NCI-H524 treated with DMSO at 0.1 percent for 48 hours (cell line): ENCODE measurements around the gene WRAP73.
"Not testable (repeated sequence)": the region's sequence is repeated elsewhere in the genome, so short reads cannot be mapped to it uniquely, and the experiment has no call there.

Source experiments
- DNase-seq: peaks from one replicate; lab custom pipeline; 2025; lab: John Stamatoyannopoulos, UW

Gene WRAP73

DNA sequence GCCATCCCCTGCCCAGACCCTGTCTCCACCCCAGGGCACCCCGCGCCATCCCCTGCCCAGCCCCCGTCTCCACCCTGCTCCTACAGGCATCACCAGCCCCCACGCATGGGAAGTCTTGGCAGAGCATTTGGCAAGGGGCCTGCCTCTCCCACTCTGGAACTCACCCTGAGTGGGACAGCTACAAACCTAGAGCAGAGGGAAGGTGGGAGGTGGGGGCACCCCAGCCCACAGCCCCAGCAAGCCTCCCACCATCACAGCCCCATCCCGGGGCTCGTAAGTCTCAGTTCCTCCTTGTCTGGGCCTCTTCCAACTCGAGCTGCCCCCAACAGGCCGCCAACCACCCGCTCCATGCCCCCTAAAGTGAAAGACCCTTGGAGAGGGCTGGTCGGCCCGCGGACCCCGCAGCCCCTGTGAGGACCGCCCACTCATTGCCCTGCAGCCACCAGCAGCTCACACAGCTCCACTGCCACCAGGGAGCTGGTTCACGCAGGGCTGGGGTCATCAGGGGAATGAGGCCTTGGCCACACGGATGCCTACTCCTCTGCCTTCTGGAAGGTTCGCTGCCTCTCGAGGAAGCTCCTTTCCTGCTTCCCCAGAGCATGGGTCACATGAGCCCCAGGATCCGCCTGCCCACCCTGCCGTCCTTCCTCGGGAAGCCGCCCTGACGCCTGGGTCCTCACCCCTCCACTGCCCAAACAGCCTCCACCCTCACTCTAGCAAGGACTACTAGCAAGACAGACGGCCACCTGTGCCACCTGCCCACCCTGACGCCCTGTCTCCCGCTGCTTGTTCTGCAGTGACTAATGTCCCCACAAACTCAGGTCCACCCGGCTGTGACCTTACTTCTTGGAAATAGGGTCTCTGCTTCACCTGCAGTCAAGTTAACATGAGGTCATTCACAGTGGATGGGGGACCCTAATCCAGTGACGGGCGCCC is 53.0 kb downstream of the WRAP73 start:
- no peak for DNase-seq

GRCh38 chr1:3595949-3596348 is 54.0 kb downstream of the WRAP73 start:
- no peak for DNase-seq

- no peak for DNase-seq
These were observed 55.1 kb downstream of the WRAP73 start for GRCh38 chr1:3594706-3595377.

GRCh38 chr1:3593745-3594144 is 56.2 kb downstream of the WRAP73 start:
- DNase-seq, result no peak

DNA sequence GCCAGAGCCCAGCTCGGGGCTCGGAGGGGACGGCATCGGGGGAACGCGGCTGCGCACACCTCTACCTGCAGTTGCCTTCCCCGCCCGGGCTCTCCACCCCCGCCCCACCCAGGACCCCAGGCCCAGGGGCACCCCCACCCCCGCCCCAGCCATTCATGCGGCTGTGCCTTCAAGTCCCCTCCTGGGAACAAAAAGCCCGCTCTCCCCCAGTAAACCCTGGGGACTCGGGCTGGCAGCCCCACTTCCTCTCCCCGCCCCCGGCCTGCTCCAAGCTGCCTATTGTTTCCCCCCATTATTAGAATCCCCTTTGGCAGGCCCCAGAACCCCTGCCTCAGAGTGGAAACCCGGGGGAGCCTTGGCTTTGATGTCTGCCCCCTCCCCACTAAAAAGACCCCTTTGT is 56.6 kb downstream of the WRAP73 start:
- no peak for DNase-seq

DNA sequence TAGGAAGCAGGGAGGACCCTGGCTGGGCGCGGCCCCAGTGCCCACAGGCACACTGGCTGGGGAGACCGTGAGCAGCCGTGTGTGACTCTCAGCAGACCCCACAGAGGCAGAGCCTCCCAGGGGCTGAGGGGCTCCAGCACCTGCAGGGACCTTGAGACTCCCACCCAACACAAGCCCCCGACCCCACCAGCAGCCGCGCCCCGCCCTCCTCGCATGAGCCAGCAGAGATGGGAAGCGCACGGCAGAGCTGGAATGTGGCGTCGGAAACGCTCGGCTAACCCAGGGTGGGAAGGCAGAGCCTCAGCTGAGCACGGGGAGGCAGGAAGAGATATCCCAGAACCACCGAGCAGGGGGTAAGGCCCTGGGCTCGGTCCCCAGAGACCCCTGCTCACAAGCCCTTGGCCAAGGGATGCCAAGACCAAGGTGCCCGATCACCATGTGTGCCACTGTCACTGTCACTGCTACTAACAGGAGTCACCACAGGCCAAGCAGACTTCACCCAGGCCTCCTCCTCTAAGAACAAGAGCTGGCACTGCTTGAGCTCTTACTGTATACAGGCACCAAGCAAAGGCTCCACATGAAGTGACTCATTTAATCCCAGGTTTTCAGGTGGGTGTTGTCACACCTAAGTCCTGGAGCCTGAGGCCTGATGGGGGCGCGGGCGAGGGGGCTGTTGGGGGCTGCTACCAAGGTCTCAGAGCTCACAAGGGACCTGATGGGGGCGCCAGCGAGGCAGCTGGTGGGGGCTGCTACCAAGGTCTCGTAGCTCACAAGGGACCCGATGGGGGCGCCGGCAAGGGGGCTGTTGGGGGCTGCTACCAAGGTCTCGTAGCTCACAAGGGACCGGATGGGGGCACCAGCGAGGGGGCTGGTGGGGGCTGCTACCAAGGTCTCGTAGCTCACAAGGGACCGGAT is 58.7 kb downstream of the WRAP73 start:
- DNase-seq, result no peak

DNA sequence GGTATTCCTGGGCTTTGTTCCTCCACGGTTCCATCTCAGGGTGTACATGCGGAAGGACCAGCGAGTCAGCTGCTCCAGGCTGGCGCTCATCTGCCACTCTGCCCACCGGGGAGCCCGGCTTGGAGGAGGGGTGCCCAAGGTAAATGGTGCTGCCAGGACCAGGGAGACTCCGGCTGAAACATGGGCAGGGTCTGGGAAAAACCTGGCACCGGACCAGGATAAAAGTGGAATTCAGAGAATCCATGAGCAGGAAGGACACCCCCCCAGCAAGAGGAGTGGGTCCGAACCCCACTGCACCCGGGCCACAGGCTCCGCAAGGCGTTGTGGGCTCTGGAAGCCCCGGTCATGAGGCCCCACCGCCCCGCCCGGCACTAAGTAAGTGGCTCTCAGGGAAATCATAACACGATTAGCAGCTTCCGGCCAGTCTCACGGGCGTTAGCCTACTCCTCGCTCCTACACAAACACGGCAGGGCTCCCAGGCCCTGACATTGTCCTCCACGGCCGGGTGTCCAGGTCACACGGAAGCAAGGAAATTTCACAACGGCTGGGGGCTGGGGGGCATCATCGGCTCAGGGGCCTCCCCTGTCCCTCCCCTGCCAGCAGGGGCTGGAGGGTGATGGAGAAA is 59.7 kb downstream of the WRAP73 start:
- no peak for DNase-seq

DNA sequence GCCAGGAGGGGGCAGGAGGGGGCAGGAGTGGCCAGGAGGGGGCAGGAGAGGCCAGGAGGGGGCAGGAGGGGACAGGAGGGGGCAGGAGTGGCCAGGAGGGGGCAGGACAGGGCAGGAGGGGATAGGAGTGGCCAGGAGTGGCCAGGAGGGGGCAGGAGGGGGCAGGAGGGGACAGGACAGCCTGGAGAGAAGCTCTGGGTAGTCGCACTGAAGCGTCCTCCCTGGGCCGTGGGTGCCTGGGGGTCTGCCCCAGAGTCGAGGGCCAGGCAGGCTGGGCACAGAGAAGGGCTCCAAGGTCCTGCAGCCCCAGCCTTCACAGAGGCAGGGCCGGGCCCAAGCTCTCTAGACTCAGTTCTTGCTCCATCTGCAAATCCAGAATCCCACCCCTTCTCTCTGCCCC is 61.5 kb downstream of the WRAP73 start:
- DNase-seq, result no peak

GRCh38 chr1:3586986-3587759 is 62.7 kb downstream of the WRAP73 start:
- no peak for DNase-seq

DNA sequence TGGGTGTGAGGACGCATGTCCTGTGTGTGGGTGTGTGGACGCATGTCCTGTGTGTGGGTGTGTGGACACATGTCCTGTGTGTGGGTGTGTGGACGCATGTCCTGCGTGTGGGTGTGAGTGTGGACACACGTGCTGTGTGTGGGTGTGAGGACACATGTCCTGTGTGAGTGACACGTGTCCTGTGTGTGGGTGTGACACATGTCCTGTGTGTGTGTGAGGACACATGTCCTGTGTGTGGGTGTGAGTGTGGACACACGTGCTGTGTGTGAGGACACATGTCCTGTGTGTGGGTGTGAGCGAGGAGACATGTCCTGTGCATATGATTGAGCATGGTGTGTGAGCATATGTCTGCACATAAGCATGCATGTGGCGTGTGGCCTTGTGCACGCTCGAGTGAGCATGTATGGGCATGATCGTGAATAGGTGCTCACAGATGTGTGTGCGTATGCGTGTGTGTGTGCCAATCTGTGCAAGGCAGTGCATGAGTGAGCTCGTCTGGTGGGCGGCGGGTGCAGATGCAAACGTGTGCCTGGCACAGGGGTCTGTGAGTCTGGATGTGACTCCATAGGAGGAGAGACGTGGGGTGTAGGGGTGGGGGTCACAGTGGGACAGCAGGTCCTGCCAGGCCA is 63.8 kb downstream of the WRAP73 start:
- DNase-seq, result no peak

DNA sequence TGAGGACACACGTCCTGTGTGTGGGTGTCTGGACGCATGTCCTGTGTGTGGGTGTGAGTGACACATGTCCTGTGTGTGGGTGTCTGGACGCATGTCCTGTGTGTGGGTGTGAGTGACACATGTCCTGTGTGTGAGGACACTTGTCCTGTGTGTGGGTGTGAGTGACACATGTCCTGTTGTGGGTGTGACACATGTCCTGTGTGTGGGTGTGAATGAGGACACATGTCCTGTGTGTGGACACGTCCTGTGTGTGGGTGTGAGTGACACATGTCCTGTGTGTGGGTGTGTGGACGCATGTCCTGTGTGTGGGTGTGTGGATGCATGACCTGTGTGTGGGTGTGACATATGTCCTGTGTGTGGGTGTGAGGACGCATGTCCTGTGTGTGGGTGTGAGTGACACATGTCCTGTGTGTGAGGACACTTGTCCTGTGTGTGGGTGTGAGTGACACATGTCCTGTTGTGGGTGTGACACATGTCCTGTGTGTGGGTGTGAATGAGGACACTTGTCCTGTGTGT is 64.5 kb downstream of the WRAP73 start:
- DNase-seq, result not testable (repeated sequence)

- DNase-seq, result no peak
These were observed 65.0 kb downstream of the WRAP73 start for GRCh38 chr1:3584915-3585314.

- DNase-seq, result not testable (repeated sequence)
These were observed 66.2 kb downstream of the WRAP73 start for GRCh38 chr1:3583751-3584150.

GRCh38 chr1:3581296-3582036 is 68.4 kb downstream of the WRAP73 start:
- no peak for DNase-seq
